Activated naive CD8-positive, alpha-beta T cell treated with anti-CD3 and anti-CD28 coated beads, Interleukin-2, amount 50 U/mL, for 16 hours (primary cell): ENCODE data around the gene AZGP1.
"Not testable (repeated sequence)": the region's sequence is repeated elsewhere in the genome, so short reads cannot be mapped to it uniquely, and the experiment has no call there.

Source experiments
- DNase-seq: peaks from one replicate; pipeline ENCODE4 v3.0.0-alpha.2; 2020; ENCODE audit warnings: low read depth, low spot score

AZGP1 gene

DNA sequence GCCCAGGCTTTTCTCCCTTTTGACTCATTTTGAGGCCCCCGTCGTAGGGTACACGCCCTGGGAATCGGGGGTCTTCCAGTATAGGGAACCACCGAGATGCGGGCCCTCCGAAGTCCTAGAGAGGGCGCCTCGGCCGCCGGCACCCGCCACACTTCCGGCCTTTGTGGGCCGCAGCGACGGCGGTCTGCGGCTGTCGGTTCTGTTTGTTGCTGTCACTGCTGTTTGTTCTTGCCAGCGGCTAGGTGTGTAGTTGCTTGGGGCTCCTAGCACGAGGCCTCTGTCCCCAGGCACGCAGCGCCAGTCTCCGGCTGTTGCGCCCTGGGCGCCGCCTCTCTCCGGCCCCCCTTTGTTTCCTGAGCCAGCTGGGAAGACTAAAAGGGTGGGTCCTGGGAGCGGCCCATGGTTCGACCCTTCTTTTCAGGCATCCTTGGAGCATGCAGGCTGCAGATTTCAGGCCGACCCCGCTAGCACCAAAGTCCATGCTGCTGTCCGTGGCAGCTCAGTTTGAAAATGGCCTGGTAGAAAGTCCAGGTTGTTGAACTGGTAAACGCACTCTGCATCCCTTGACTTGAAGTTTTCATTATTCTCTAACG is 21.8 kb upstream of the AZGP1 start:
- DNase-seq, result peak; percentile 27

GRCh38 chr7:99996755-99997544 is 21.1 kb upstream of the AZGP1 start:
- DNase-seq, result no peak

GRCh38 chr7:99994819-99995218 is 19.0 kb upstream of the AZGP1 start:
- DNase-seq, result no peak

DNA sequence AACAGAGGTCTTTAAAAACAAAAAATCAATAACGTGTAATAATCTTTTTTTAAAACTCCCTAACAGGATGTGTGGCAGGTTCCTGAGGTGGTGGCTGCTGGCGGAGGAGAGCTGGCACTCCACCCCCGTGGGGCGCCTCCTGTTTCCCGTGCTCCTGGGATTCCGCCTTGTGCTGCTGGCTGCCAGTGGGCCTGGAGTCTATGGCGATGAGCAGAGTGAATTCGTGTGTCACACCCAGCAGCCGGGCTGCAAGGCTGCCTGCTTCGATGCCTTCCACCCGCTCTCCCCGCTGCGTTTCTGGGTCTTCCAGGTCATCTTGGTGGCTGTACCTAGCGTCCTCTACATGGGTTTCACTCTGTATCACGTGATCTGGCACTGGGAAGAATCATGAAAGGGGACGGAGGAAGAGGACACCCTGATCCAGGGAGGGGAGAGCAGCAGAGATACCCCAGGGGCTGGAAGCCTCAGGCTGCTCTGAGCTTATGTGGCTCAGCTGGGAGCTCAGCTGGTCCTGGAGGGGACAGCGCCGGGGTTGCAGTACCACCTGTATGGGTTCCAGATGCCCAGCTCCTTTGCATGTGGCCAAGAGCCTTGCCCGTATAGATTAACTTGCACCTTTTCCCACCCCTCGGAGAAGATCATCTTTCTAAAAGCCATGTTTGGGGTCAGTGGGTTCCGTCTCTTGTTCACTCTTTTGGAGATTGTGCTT is 16.7 kb upstream of the AZGP1 start:
- DNase-seq, result no peak

DNA sequence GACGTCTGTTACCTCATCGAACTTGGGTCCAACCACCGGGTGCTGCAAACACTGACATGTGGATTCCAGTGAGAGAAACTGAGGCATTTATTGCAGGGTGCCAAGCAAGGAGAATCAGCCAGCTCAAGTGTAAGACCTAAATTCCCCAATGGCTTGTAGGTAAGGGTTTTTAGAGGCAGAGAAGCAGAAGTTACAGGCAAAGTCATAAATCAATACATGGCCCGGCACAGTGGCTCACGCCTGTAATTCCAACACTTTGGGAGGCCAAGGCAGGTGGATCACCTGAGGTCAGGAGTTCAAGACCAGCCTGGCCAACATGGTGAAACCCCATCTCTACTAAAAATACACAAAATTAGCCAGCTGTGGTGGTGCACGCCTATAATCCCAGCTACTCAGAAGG is 15.7 kb upstream of the AZGP1 start:
- not testable (repeated sequence) for DNase-seq

DNA sequence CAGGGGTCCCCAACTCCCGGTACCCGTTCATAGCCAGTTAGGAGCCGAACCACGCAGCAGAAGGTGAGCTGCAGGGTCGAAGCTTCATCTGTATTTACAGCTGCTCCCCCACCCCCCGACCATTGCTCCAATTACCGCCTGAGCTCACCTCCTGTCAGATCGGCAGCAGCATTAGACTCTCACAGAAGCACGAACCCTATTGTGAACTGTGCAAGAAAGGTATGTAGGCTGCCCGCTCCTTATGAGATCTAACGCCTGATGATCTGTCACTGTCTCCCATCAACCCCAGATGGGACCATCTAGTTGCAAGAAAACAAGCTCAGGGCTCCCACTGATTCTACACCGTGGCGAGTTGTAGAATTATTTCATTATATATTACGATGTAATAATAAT is 14.6 kb upstream of the AZGP1 start:
- DNase-seq, result no peak

DNA sequence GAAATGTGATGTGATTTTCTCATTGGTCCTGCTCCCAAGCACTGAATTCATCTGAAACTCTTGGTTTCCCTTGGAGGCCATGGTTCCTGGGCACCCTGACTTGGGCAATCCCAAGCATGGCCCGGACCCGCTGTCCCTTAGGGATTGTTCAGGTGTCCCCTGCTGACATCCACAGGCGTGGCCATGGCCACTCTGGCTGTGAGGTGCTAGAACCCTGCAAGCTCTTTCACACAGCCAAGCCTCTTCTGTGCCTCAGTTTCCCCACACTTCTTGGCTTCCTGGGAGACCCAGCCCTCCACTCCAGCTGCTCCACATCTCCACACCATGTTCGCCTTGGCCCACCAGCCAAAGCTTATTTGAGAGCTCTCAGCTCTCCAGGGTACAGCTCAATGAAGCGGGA is 12.0 kb upstream of the AZGP1 start:
- no peak for DNase-seq

GRCh38 chr7:99987306-99987705 is 11.5 kb upstream of the AZGP1 start:
- not testable (repeated sequence) for DNase-seq

DNA sequence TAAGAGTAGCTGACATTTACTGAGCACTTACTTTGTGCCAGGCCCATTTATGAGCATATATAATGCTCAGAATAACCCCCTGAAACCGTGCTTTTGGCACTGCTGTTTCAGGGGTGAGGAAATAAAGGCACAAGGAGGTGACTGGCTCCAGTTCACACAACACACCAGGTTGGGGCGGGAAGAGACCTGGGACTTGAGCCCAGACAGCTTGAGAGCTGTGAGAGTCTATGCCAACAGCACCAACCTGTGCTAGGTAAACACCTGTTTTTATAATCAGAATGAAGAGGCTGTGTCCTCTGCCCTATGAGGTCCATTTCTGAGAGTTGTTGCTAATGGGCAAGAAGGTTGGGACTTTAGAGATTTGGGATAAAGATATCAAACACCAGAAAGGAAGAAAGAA is 8.8 kb upstream of the AZGP1 start:
- DNase-seq, result no peak

- not testable (repeated sequence) for DNase-seq
Measured at GRCh38 chr7:99981066-99981465, 5.2 kb upstream of the AZGP1 start.

GRCh38 chr7:99980448-99980872 is 4.6 kb upstream of the AZGP1 start:
- not testable (repeated sequence) for DNase-seq

- peak; percentile 40 for DNase-seq
Measured at GRCh38 chr7:99979814-99980225, 4.0 kb upstream of the AZGP1 start.

GRCh38 chr7:99976626-99977025 is 795 bp upstream of the AZGP1 start:
- DNase-seq, result no peak

DNA sequence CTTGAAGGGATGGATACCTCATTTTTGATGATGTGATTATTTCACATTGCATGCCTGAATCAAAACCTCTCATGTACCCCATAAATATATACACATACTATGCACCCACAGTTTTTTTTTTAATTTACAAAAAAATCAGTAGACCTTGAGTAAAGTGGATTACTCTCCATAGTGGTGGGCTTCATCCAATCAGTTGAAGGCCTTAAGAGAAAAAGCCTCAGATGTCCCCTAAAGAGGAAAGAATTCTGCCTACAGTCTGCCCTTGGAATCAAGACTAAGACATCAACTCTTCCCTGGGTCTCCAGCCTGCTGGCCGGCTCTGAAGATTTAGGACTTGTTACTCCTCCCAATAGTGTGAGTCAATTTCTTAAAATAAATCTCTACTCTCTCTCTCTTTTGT is 1.1 kb downstream of the AZGP1 start:
- no peak for DNase-seq

DNA sequence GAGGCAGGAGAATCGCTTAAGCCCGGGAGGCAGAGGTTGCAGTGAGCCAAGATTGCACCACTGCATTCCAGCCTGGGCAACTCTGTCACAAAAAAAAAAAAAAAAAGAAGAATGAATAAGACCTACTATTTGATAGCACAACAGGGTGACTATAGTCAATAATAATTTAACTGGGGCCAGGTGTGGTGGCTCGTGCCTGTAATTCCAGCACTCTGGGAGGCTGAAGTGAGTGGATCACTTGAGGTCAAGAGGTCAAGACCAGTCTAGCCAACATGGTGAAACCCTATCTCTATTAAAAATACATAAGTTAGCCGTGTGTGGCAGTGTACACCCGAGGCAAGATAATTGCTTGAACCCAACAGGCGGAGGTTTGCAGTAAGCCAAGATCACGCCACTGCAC is 2.0 kb downstream of the AZGP1 start:
- DNase-seq, result not testable (repeated sequence)

GRCh38 chr7:99971242-99971641 is 4.6 kb downstream of the AZGP1 start:
- DNase-seq, result no peak

GRCh38 chr7:99969813-99970212 is 6.0 kb downstream of the AZGP1 start:
- DNase-seq, result not testable (repeated sequence)

DNA sequence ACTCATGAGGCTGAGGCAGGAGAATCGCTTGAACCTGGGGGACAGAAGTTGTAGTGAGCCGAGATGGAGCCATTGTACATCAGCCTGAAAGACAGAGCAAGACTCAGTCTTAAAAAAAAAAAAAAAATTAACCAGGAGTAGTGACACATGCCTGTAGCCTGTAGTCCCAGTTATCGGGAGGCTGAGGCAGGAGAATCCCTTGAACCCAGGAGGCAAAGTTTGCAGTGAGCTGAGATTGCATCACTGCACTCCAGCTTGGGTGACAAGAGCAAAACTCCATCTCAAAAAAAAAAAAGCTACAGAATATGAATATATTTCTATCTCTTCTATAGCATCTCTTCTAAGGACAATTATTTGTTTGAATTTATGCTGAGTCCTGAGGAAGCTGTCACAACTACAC is 6.5 kb downstream of the AZGP1 start:
- DNase-seq, result no peak

GRCh38 chr7:99958564-99959227 is 17.1 kb downstream of the AZGP1 start:
- no peak for DNase-seq

GRCh38 chr7:99955247-99955646 is 20.6 kb downstream of the AZGP1 start:
- no peak for DNase-seq

GRCh38 chr7:99954643-99955042 is 21.2 kb downstream of the AZGP1 start:
- not testable (repeated sequence) for DNase-seq

- no peak for DNase-seq
Measured at GRCh38 chr7:99953649-99954048, 22.2 kb downstream of the AZGP1 start.
